Stomach (tissue), 9 donors: ENCODE measurements around the gene ADAMTSL3. TPM values are rescaled to one million over a fixed set of nuclear protein-coding genes. Genes with fewer than 3 reads are reported as not detected.

ENCODE experiments used
- DNase-seq, 2 donors: peaks; one replicate each; pipeline versions ENCODE4 v3.0.0 to v3.0.0-alpha.2; 2013 to 2019
- H3K27ac ChIP-seq, 5 donors: fragments of 200-600 bp in 4 of 5; sonication (generic) in 4 of 5; one replicate each; pipeline ENCODE4 v1.5.1; 2013 to 2019; ENCODE audit warnings: mild to moderate bottlenecking in 1 of 5, moderate library complexity in 1 of 5
- H3K27me3 ChIP-seq, 3 donors: fragments of 200-600 bp; sonication (generic); one replicate each; pipeline ENCODE4 v1.5.1; 2017 to 2019; ENCODE audit warnings: mixed run types in 1 of 3
- H3K36me3 ChIP-seq, 4 donors: fragments of 200-600 bp; sonication (generic); 1 replicate in 3 of 4; 2 replicates in 1 of 4; pipeline ENCODE4 v1.5.1; 2016 to 2019
- H3K4me1 ChIP-seq, 4 donors: fragments of 200-600 bp; sonication (generic); one replicate each; pipeline ENCODE4 v1.5.1; 2016 to 2019
- H3K4me3 ChIP-seq, 4 donors: fragments of 200-600 bp; sonication (generic) in 3 of 4; one replicate each; pipeline ENCODE4 v1.5.1; 2016 to 2019; ENCODE audit warnings: mild to moderate bottlenecking in 1 of 4
- H3K9me3 ChIP-seq, 4 donors: fragments of 200-600 bp; sonication (generic); one replicate each; pipeline ENCODE4 v1.5.1; 2016 to 2019
- CTCF ChIP-seq, 7 experiments: fragments of 450-650 bp in 4 of 7; fragments of 200-600 bp in 3 of 7; sonication (generic) in 3 of 7; IDR thresholded peaks; one replicate each; pipeline ENCODE4 v1.5.1; 2016 to 2019; ENCODE audit warnings: antibody characterized with exemption in 7 of 7, control low read depth in 2 of 7, mild to moderate bottlenecking in 1 of 7
- EP300 ChIP-seq: sonication (generic); formaldehyde crosslinking; IDR thresholded peaks from one replicate; pipeline ENCODE4 v1.6.1; 2017; ENCODE audit warnings: antibody characterized with exemption
- POLR2A ChIP-seq, 4 donors: fragments of 450-650 bp; IDR thresholded peaks; one replicate each; pipeline ENCODE4 v1.6.1; 2016; ENCODE audit warnings: antibody characterized with exemption in 4 of 4, control low read depth in 2 of 4, mild to moderate bottlenecking in 1 of 4, moderate library complexity in 1 of 4
- POLR2AphosphoS5 ChIP-seq, 3 donors: sonication (generic); formaldehyde crosslinking; IDR thresholded peaks; one replicate each; pipeline ENCODE4 v1.6.1; 2016; ENCODE audit warnings: antibody characterized with exemption in 3 of 3
- WGBS, 5 donors: extraction: QIAGEN DNeasy Blood & Tissue Kit in 3 of 5; methylation state at CpG; one replicate each; pipeline versions ENCODE4 v1.1.5 to v1.1.7; 2013 to 2018; 5-methylcytosine and 5-hydroxymethylcytosine counted together
- intact Hi-C: fragments of 100-400 bp; cut with DNase I; formaldehyde crosslinking; loops from one replicate; pipeline ENCODE4 v1.15.1; 2023; ENCODE audit warnings: low total_unique reads
- polyA plus RNA-seq, 3 donors: library from polyadenylated mRNA; stranded (reverse); fragments of 200-250 nt; gene quantifications; one replicate each; pipeline ENCODE4 v1.2.3, GENCODE V29; 2013
- total RNA-seq, 5 donors: library from RNA; depleted of rRNA; stranded (reverse); fragments of >200 nt; gene quantifications; one replicate each; pipeline versions ENCODE4 v1.1.0 to v1.2.3, GENCODE V29; 2014 to 2016
- donor health status: healthy with polysubstance abuse.
- donor health status: Bipolar disorder and iron deficiency.
- donor health status: healthy.

Gene ADAMTSL3
- total and polyA plus RNA-seq, 8 donors: 1.1 to 54.9 (median 6.0) TPM

- H3K27ac ChIP-seq: peak overlapping the region in 4 of 5 donors; percentile 5 to 29 (median 24)
- 42 to 63% (median 56%) methylated on average over 8 of the region's 8 CpGs for WGBS, 5 donors
- no peaks in the 10 kb centered on the region for H3K9me3 ChIP-seq
- no peak for TF ChIP-seq POLR2A (IDR thresholded peaks at IDR 0.05)
- no peak for TF ChIP-seq POLR2AphosphoS5 (IDR thresholded peaks at IDR 0.05)
- no peak for TF ChIP-seq CTCF (IDR thresholded peaks at IDR 0.05)
- no peak for TF ChIP-seq EP300
- no peaks in the 10 kb centered on the region for H3K36me3 ChIP-seq
- peaks cover 0 to 55% (median 24%) of the 10 kb centered on the region in 4 donors for H3K4me1 ChIP-seq
- intact Hi-C loops: no loop called here
- DNase-seq: no peak
- no peaks in the 10 kb centered on the region for H3K27me3 ChIP-seq
- no peak overlapping the region for H3K4me3 ChIP-seq
Measured at GRCh38 chr15:83850501-83851245, 196.8 kb downstream of the ADAMTSL3 start.

- Histone ChIP-seq H3K27ac (no peak overlapping the region), H3K4me3 (no peak overlapping the region), H3K4me1 (peaks cover 0 to 43% (median 17%) of the 10 kb centered on the region in 4 donors), H3K9me3 (no peaks in the 10 kb centered on the region), H3K36me3 (no peaks in the 10 kb centered on the region), H3K27me3 (no peaks in the 10 kb centered on the region)
- intact Hi-C loops: no loop called here
- WGBS, 5 donors: 76 to 92% (median 91%) methylated on average over 1 of the region's 1 CpG
- DNase-seq: no peak
- TF ChIP-seq EP300 (no peak), POLR2AphosphoS5 (IDR thresholded peaks at IDR 0.05) (no peak), POLR2A (IDR thresholded peaks at IDR 0.05) (no peak), CTCF (IDR thresholded peaks at IDR 0.05) (no peak)
Measured at GRCh38 chr15:83853232-83853631, 199.3 kb downstream of the ADAMTSL3 start.

GRCh38 chr15:83854321-83854720 lies 200.4 kb downstream of the ADAMTSL3 start:
- H3K36me3 ChIP-seq: no peaks in the 10 kb centered on the region
- no peak for DNase-seq
- H3K27ac ChIP-seq: no peak overlapping the region
- intact Hi-C loops: no loop called here
- H3K9me3 ChIP-seq: no peaks in the 10 kb centered on the region
- TF ChIP-seq POLR2A (IDR thresholded peaks at IDR 0.05): no peak
- no peak for TF ChIP-seq POLR2AphosphoS5 (IDR thresholded peaks at IDR 0.05)
- TF ChIP-seq CTCF (IDR thresholded peaks at IDR 0.05): no peak
- no peak for TF ChIP-seq EP300
- no peaks in the 10 kb centered on the region for H3K27me3 ChIP-seq
- no peak overlapping the region for H3K4me3 ChIP-seq
- WGBS, 5 donors: 68 to 84% (median 79%) methylated on average over 4 of the region's 4 CpGs
- peaks cover 0 to 39% (median 17%) of the 10 kb centered on the region in 4 donors for H3K4me1 ChIP-seq

- Histone ChIP-seq H3K27me3 (no peaks in the 10 kb centered on the region), H3K36me3 (no peaks in the 10 kb centered on the region), H3K4me3 (no peak overlapping the region), H3K4me1 (peaks cover 0 to 39% (median 15%) of the 10 kb centered on the region in 4 donors), H3K27ac (peak overlapping the region in 4 of 5 donors; percentile 3 to 32 (median 10)), H3K9me3 (no peaks in the 10 kb centered on the region)
- TF ChIP-seq POLR2AphosphoS5 (IDR thresholded peaks at IDR 0.05): no peak
- no peak for TF ChIP-seq POLR2A (IDR thresholded peaks at IDR 0.05)
- no peak for DNase-seq
- intact Hi-C loops: no loop called here
- WGBS, 5 donors: 39 to 70% (median 47%) methylated on average over 3 of the region's 3 CpGs
Measured at GRCh38 chr15:83854950-83855707, 201.2 kb downstream of the ADAMTSL3 start.
